ENCODE results near the gene C1orf122.
A peak's percentile ranks its signal among the peaks of the same experiment; 100 is the strongest.

C1orf122 gene

DNA sequence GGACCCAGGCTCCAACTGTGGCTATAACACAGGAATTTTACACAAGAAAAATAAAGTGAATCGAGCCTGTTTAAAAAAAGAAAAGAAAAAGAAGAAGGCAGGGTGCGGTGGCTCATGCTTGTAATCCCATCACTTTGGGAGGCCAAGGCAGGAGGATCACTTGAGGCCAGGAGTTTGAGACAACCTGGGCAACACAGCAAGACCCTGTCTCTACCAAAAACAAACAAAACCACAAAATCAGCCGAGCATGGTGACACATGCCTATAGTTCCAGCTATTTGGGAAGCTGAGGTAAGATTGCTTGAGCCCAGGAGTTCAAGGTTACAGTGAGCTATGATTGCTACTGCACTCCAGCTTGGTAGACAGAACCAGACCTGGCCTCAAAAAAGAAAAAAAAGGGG lies 34.1 kb downstream of the C1orf122 start:
- H3K36me3 ChIP-seq (ENCODE audit: control insufficient read depth in 5 of 5, insufficient read depth in 5 of 5, low read length in 5 of 5) = peaks cover 22 to 41% (median 25%) of the 10 kb centered on the region in 5 donors

DNA sequence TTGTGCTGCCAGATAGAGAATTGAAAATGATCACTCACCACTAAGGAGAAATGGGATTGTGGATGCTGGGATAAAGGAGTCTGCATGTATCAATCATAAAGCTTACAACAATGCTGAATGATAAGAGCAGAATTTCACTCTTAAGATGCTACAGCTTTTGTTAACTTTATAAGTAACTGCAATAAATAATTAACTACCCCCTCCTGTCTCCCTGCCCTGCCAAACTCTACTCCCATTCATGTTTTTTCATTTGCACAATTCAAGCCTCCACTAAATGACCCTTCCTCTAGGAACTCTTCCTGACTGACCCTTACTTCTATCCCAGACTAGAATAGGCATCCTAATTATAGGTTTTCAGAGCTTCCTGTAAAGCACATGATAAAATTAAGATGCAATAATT lies 36.9 kb downstream of the C1orf122 start:
- Histone ChIP-seq H3K4me1 (ENCODE audit: control insufficient read depth in 5 of 5, insufficient read depth in 5 of 5, low read length in 5 of 5) (peaks cover 0 to 9% (median 5%) of the 10 kb centered on the region in 5 donors), H3K9me3 (ENCODE audit: control insufficient read depth in 5 of 5, low read length in 5 of 5) (no peaks in the 10 kb centered on the region), H3K36me3 (ENCODE audit: control insufficient read depth in 5 of 5, insufficient read depth in 5 of 5, low read length in 5 of 5) (peaks cover 5 to 16% (median 14%) of the 10 kb centered on the region in 5 donors), H3K27ac (ENCODE audit: low read depth, low read length) (no peak overlapping the region), H3K9ac (ENCODE audit: low read length in 5 of 5) (no peak overlapping the region), H3K27me3 (ENCODE audit: control insufficient read depth in 5 of 5, insufficient read depth in 4 of 5, low read length in 5 of 5) (no peaks in the 10 kb centered on the region), H3K4me3 (ENCODE audit: low read depth in 1 of 5, low read length in 5 of 5) (no peak overlapping the region)

More for the DNA sequence above, 34.1 kb downstream of the C1orf122 start:
- H3K4me3 ChIP-seq (ENCODE audit: low read depth in 1 of 5, low read length in 5 of 5) = no peak overlapping the region
- H3K9ac ChIP-seq (ENCODE audit: low read length in 5 of 5) = no peak overlapping the region
- H3K27ac ChIP-seq (ENCODE audit: low read depth, low read length) = no peak overlapping the region
- peaks cover 0 to 5% (median under 1%) of the 10 kb centered on the region in 5 donors for H3K4me1 ChIP-seq (ENCODE audit: control insufficient read depth in 5 of 5, insufficient read depth in 5 of 5, low read length in 5 of 5)
- H3K9me3 ChIP-seq (ENCODE audit: control insufficient read depth in 5 of 5, low read length in 5 of 5) = no peaks in the 10 kb centered on the region
- H3K27me3 ChIP-seq (ENCODE audit: control insufficient read depth in 5 of 5, insufficient read depth in 4 of 5, low read length in 5 of 5) = no peaks in the 10 kb centered on the region

DNA sequence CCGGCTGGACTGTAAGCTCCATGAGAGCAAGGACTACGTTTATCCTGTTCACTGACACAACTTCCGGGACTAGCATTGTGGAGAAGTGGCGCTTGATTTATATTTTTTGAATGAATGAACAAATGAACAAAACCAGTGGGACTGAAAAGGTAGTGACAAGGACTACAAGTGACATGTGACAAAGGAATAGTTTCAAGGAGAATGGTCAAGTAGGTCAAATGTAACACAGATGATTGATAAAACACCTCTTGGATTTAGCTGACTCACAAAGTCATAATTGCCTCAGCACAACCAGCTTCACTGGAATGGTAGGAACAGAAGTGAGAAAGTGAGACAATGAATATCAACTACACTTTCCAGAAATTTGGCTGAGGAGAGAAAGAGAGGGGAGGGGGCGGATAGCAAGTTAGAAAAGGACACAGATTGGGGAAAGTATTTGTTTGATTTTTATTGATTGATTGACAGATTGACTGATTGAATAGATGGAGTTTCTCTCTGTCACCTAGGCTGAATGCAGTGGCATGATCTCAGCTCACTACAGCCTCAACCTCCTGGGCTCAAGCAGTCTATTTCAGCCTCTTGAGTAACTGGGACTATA lies 37.6 kb downstream of the C1orf122 start:
- Histone ChIP-seq H3K9ac (ENCODE audit: low read length in 5 of 5) (no peak overlapping the region), H3K27me3 (ENCODE audit: control insufficient read depth in 5 of 5, insufficient read depth in 4 of 5, low read length in 5 of 5) (no peaks in the 10 kb centered on the region), H3K4me3 (ENCODE audit: low read depth in 1 of 5, low read length in 5 of 5) (no peak overlapping the region), H3K27ac (ENCODE audit: low read depth, low read length) (no peak overlapping the region), H3K36me3 (ENCODE audit: control insufficient read depth in 5 of 5, insufficient read depth in 5 of 5, low read length in 5 of 5) (peaks cover 0 to 15% (median 8%) of the 10 kb centered on the region in 5 donors), H3K9me3 (ENCODE audit: control insufficient read depth in 5 of 5, low read length in 5 of 5) (no peaks in the 10 kb centered on the region), H3K4me1 (ENCODE audit: control insufficient read depth in 5 of 5, insufficient read depth in 5 of 5, low read length in 5 of 5) (peaks cover 0 to 13% (median 9%) of the 10 kb centered on the region in 5 donors)

DNA sequence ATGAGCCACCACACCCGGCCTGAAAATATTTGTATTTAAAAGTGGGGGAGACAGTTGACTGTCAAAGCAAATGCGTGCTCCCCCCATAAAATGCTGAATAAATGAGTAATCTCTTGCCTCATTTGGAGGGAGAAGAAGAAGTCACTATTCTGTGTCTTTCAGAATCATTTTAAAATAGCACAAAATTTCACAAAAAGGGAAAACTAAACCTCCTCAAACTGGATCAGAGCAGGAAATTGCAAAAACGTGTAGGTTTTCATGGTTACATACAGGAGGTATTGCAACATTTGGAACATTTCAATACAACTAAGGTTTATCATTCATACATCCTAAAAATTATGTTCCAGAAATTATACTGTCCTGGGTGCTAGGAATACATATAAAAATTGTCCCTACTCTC lies 38.2 kb downstream of the C1orf122 start:
- Histone ChIP-seq H3K27ac (ENCODE audit: low read depth, low read length) (no peak overlapping the region), H3K4me3 (ENCODE audit: low read depth in 1 of 5, low read length in 5 of 5) (no peak overlapping the region), H3K4me1 (ENCODE audit: control insufficient read depth in 5 of 5, insufficient read depth in 5 of 5, low read length in 5 of 5) (peaks cover 0 to 18% (median 12%) of the 10 kb centered on the region in 5 donors), H3K36me3 (ENCODE audit: control insufficient read depth in 5 of 5, insufficient read depth in 5 of 5, low read length in 5 of 5) (peaks cover 0 to 15% (median 5%) of the 10 kb centered on the region in 5 donors), H3K27me3 (ENCODE audit: control insufficient read depth in 5 of 5, insufficient read depth in 4 of 5, low read length in 5 of 5) (no peaks in the 10 kb centered on the region), H3K9ac (ENCODE audit: low read length in 5 of 5) (no peak overlapping the region), H3K9me3 (ENCODE audit: control insufficient read depth in 5 of 5, low read length in 5 of 5) (no peaks in the 10 kb centered on the region)

DNA sequence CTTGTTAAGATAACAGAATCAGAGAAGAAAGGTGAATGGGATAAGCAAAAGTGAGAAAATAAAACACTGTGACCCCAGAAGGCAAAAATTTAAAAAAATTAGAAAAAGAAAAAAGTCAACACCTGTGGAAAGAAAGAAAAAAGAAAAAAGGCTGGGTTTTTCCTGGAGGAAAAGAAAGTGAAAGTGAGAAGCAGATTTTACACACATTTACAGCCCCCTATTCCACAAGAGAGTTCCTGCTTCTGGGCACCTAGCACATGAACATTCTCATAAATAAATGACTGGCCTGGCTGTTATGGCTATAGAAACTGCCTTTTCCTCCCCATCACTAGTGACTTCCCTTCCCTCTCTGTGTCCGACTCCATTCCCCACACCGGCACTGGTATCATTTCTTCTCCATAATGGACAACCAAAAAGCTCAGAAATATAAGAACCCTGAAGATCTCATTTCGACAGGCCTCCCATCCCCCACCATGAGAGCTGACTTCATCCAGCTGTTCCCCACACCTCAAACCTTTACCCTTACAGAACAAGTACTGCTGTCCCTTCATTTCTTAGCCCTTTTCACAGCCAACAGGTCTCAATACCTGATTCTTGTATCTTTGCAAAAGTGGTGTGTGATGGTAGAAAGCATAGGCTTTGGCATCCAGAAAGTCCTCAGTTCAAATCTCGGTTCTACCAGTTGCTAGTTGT lies 39.2 kb downstream of the C1orf122 start:
- Histone ChIP-seq H3K27ac (ENCODE audit: low read depth, low read length) (no peak overlapping the region), H3K9ac (ENCODE audit: low read length in 5 of 5) (peak overlapping the region in 2 of 5 donors; percentile 23 to 34), H3K4me1 (ENCODE audit: control insufficient read depth in 5 of 5, insufficient read depth in 5 of 5, low read length in 5 of 5) (peaks cover 0 to 28% (median 21%) of the 10 kb centered on the region in 5 donors), H3K4me3 (ENCODE audit: low read depth in 1 of 5, low read length in 5 of 5) (no peak overlapping the region), H3K27me3 (ENCODE audit: control insufficient read depth in 5 of 5, insufficient read depth in 4 of 5, low read length in 5 of 5) (no peaks in the 10 kb centered on the region), H3K36me3 (ENCODE audit: control insufficient read depth in 5 of 5, insufficient read depth in 5 of 5, low read length in 5 of 5) (peaks cover 0 to 15% (median 3%) of the 10 kb centered on the region in 5 donors), H3K9me3 (ENCODE audit: control insufficient read depth in 5 of 5, low read length in 5 of 5) (no peaks in the 10 kb centered on the region)

DNA sequence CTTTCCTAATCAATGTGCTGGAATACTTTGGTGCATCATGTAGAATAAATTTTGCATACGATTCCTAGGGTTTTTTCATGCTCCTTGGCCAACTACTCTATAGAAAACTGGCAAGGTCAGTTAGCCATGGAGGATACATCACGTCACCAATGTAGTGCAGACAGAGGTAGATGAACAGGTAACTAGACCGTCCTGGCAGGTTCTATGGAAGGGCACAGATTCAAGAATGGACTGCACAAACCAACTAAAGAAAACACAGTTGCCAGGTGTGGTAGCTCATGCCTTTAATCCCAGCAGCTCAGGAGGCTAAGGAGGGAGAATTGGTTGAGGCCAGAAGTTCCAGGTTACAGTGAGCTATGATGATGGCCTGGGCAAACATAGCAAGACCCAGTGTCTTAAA lies 41.9 kb downstream of the C1orf122 start:
- Histone ChIP-seq H3K4me3 (ENCODE audit: low read depth in 1 of 5, low read length in 5 of 5) (no peak overlapping the region), H3K4me1 (ENCODE audit: control insufficient read depth in 5 of 5, insufficient read depth in 5 of 5, low read length in 5 of 5) (peaks cover 3 to 36% (median 26%) of the 10 kb centered on the region in 5 donors), H3K9me3 (ENCODE audit: control insufficient read depth in 5 of 5, low read length in 5 of 5) (no peaks in the 10 kb centered on the region), H3K36me3 (ENCODE audit: control insufficient read depth in 5 of 5, insufficient read depth in 5 of 5, low read length in 5 of 5) (peaks cover 0 to 7% (median 3%) of the 10 kb centered on the region in 5 donors), H3K27me3 (ENCODE audit: control insufficient read depth in 5 of 5, insufficient read depth in 4 of 5, low read length in 5 of 5) (no peaks in the 10 kb centered on the region), H3K27ac (ENCODE audit: low read depth, low read length) (no peak overlapping the region), H3K9ac (ENCODE audit: low read length in 5 of 5) (no peak overlapping the region)

DNA sequence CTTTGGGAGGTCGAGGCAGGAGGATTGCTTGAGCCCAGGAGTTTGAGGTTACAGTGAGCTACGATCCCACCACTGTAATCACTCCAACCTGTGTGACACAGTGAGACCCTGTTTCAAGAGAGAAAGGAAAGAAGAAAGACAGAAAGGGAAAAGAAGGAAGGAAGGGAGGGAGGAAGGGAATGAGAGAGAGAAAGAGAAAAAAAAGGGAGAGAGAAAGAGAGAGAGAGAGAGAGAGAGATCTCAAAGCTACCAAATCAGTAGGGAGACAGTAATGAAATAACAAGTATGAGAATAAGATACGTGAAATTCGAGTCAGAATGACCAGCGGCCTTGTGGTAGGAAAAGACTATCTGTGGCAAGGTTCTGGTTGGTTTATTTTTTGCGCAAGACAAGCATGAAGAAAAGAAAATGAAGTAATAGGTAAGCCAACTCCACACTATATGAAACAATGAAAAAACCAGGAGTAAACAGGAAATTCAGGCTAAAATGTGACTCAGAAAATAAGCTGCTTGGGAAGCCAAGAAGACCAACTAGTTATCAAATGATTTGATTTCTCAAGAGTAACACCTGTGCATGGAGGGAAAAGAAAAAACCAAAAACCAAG lies 42.9 kb downstream of the C1orf122 start:
- H3K27me3 ChIP-seq (ENCODE audit: control insufficient read depth in 5 of 5, insufficient read depth in 4 of 5, low read length in 5 of 5) = no peaks in the 10 kb centered on the region
- H3K36me3 ChIP-seq (ENCODE audit: control insufficient read depth in 5 of 5, insufficient read depth in 5 of 5, low read length in 5 of 5) = peaks cover 5 to 11% (median 6%) of the 10 kb centered on the region in 5 donors
- H3K9ac ChIP-seq (ENCODE audit: low read length in 5 of 5) = no peak overlapping the region
- H3K27ac ChIP-seq (ENCODE audit: low read depth, low read length) = peak overlapping the region; percentile 34
- H3K4me1 ChIP-seq (ENCODE audit: control insufficient read depth in 5 of 5, insufficient read depth in 5 of 5, low read length in 5 of 5) = peaks cover 3 to 36% (median 26%) of the 10 kb centered on the region in 5 donors
- H3K4me3 ChIP-seq (ENCODE audit: low read depth in 1 of 5, low read length in 5 of 5) = no peak overlapping the region
- no peaks in the 10 kb centered on the region for H3K9me3 ChIP-seq (ENCODE audit: control insufficient read depth in 5 of 5, low read length in 5 of 5)

DNA sequence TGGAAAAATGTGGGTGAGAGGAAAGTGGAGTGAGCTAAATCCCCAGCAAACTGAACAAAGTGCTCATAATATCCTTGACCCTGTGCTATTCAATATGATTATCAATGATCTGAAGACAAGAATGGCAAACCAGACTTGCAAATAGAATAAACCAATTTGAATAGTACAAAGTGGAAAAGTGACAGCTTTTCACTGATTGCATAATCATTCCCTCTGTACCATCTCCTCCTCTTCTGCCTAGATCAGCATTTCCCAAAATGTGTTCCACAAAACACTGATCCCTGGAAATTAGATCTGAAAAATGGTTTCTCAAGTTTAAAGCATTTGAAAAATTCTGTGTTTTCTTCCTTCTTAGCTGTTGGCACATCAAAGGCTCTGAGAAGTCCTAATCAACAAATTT lies 43.7 kb downstream of the C1orf122 start:
- Histone ChIP-seq H3K9me3 (ENCODE audit: control insufficient read depth in 5 of 5, low read length in 5 of 5) (no peaks in the 10 kb centered on the region), H3K27ac (ENCODE audit: low read depth, low read length) (peak overlapping the region; percentile 34), H3K36me3 (ENCODE audit: control insufficient read depth in 5 of 5, insufficient read depth in 5 of 5, low read length in 5 of 5) (peaks cover 5 to 11% (median 6%) of the 10 kb centered on the region in 5 donors), H3K27me3 (ENCODE audit: control insufficient read depth in 5 of 5, insufficient read depth in 4 of 5, low read length in 5 of 5) (no peaks in the 10 kb centered on the region), H3K4me1 (ENCODE audit: control insufficient read depth in 5 of 5, insufficient read depth in 5 of 5, low read length in 5 of 5) (peaks cover 3 to 36% (median 25%) of the 10 kb centered on the region in 5 donors), H3K4me3 (ENCODE audit: low read depth in 1 of 5, low read length in 5 of 5) (no peak overlapping the region), H3K9ac (ENCODE audit: low read length in 5 of 5) (no peak overlapping the region)

DNA sequence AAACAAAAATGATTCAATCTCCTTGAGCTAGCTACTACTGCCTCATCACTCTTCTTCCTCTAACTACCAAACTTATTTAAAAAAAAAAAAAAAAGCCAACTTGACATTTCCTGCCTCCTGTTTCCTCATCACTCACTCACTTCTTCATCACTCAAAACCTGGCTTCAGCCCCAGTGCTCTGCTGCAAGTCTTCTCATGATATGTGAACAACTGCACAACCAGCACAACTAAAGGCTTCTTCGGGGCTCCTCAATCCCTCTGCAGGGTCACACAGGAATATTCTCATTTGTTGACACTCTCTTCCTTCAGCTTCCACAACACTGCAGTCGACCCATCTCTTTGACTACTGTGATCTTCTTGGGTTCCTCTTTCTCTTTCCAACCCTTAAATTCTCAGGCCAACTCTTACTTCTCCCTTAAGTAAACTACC lies 44.2 kb downstream of the C1orf122 start:
- Histone ChIP-seq H3K27ac (ENCODE audit: low read depth, low read length) (no peak overlapping the region), H3K27me3 (ENCODE audit: control insufficient read depth in 5 of 5, insufficient read depth in 4 of 5, low read length in 5 of 5) (no peaks in the 10 kb centered on the region), H3K9ac (ENCODE audit: low read length in 5 of 5) (no peak overlapping the region), H3K4me1 (ENCODE audit: control insufficient read depth in 5 of 5, insufficient read depth in 5 of 5, low read length in 5 of 5) (peaks cover 3 to 34% (median 24%) of the 10 kb centered on the region in 5 donors), H3K4me3 (ENCODE audit: low read depth in 1 of 5, low read length in 5 of 5) (no peak overlapping the region), H3K36me3 (ENCODE audit: control insufficient read depth in 5 of 5, insufficient read depth in 5 of 5, low read length in 5 of 5) (peaks cover 6 to 12% (median 10%) of the 10 kb centered on the region in 5 donors), H3K9me3 (ENCODE audit: control insufficient read depth in 5 of 5, low read length in 5 of 5) (no peaks in the 10 kb centered on the region)

DNA sequence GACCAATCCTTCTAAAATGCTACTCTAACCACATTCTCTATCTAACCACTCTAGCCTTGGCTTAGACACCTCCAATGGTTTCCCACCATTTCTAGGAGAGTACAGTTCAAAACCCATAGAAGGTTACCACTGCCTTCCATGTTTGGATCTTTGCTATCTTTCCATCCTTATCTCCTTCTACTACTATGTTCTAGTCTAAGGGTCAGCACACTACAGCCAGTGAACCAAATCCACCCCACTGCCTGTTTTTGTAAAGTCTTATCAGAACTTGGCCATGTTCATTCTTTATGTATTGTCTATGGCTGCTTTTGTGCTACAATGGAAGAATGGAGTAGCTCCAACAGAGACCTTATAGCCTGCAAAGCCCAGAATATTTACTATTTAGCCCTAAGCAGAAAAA lies 45.6 kb downstream of the C1orf122 start:
- Histone ChIP-seq H3K36me3 (ENCODE audit: control insufficient read depth in 5 of 5, insufficient read depth in 5 of 5, low read length in 5 of 5) (peaks cover 8 to 17% (median 13%) of the 10 kb centered on the region in 5 donors), H3K4me3 (ENCODE audit: low read depth in 1 of 5, low read length in 5 of 5) (no peak overlapping the region), H3K4me1 (ENCODE audit: control insufficient read depth in 5 of 5, insufficient read depth in 5 of 5, low read length in 5 of 5) (peaks cover 3 to 32% (median 30%) of the 10 kb centered on the region in 5 donors)

More for the DNA sequence above, 45.6 kb downstream of the C1orf122 start:
- Histone ChIP-seq H3K27ac (ENCODE audit: low read depth, low read length) (no peak overlapping the region), H3K9me3 (ENCODE audit: control insufficient read depth in 5 of 5, low read length in 5 of 5) (no peaks in the 10 kb centered on the region), H3K9ac (ENCODE audit: low read length in 5 of 5) (no peak overlapping the region), H3K27me3 (ENCODE audit: control insufficient read depth in 5 of 5, insufficient read depth in 4 of 5, low read length in 5 of 5) (no peaks in the 10 kb centered on the region)
